ENCODE measurements around the gene CLIC6. TPM values are rescaled to one million over a fixed set of nuclear protein-coding genes. Genes with fewer than 3 reads are reported as not detected.

CLIC6 gene
- total RNA-seq, result 11.2 TPM
- long read RNA-seq, transcript CLIC6-202 (7 exons, 3,860 nt), result major isoform, 10 of 18 reads
- long read RNA-seq, partial matches to known transcripts, result 0 of 18 reads
- long read RNA-seq, other reads (novel, unspliced or antisense), result 5 of 18 reads

- DNase-seq, result peak; percentile 54
- intact Hi-C loops (cut with micrococcal nuclease), result no loop called here
- ATAC-seq, result peak; percentile 70
Observed at GRCh38 chr21:34668803-34669148, at the start of gene CLIC6. CLIC6 (plus strand) TSS chr21:34668994; CDS start chr21:34669389, 395 bp downstream.

- DNase-seq (peak; percentile 39), ATAC-seq (peak; percentile 89)
- intact Hi-C loops (cut with micrococcal nuclease), result no loop called here
Observed at GRCh38 chr21:34619841-34620665, 48.7 kb upstream of the CLIC6 start.

GRCh38 chr21:34621434-34622350 is 47.1 kb upstream of the CLIC6 start:
- intact Hi-C loops (cut with micrococcal nuclease), result no loop called here
- DNase-seq (no peak), ATAC-seq (no peak)

- ATAC-seq, result no peak
- DNase-seq, result no peak
- intact Hi-C loops (cut with micrococcal nuclease), result no loop called here
Observed at GRCh38 chr21:34623516-34623915, 45.3 kb upstream of the CLIC6 start.

- intact Hi-C loops (cut with micrococcal nuclease), result no loop called here
- peak; percentile 44 for DNase-seq
- ATAC-seq, result peak; percentile 31
Observed at GRCh38 chr21:34625030-34625593, 43.7 kb upstream of the CLIC6 start.

GRCh38 chr21:34626131-34626530 is 42.7 kb upstream of the CLIC6 start:
- DNase-seq, result no peak
- ATAC-seq, result no peak
- intact Hi-C loops (cut with micrococcal nuclease), result no loop called here

- ATAC-seq (peak; percentile 72), DNase-seq (no peak)
- intact Hi-C loops (cut with micrococcal nuclease), result no loop called here
Observed at GRCh38 chr21:34630536-34631143, 38.2 kb upstream of the CLIC6 start.

- ATAC-seq, result no peak
- intact Hi-C loops (cut with micrococcal nuclease), result no loop called here
- DNase-seq, result no peak
Observed at GRCh38 chr21:34632498-34632897, 36.3 kb upstream of the CLIC6 start.

- DNase-seq, result no peak
- intact Hi-C loops (cut with micrococcal nuclease), result no loop called here
- no peak for ATAC-seq
Observed at GRCh38 chr21:34635307-34635706, 33.5 kb upstream of the CLIC6 start.

- DNase-seq (no peak), ATAC-seq (no peak)
- intact Hi-C loops (cut with micrococcal nuclease), result no loop called here
Observed at GRCh38 chr21:34636961-34637360, 31.8 kb upstream of the CLIC6 start.

- intact Hi-C loops (cut with micrococcal nuclease), result no loop called here
- DNase-seq, result no peak
Observed at GRCh38 chr21:34639250-34639649, 29.5 kb upstream of the CLIC6 start.

GRCh38 chr21:34639882-34640788 is 28.7 kb upstream of the CLIC6 start:
- ATAC-seq (no peak), DNase-seq (no peak)
- intact Hi-C loops (cut with micrococcal nuclease), result no loop called here

More at GRCh38 chr21:34639250-34639649, 29.5 kb upstream of the CLIC6 start:
- no peak for ATAC-seq

GRCh38 chr21:34640858-34641257 is 27.9 kb upstream of the CLIC6 start:
- intact Hi-C loops (cut with micrococcal nuclease), result no loop called here
- no peak for DNase-seq

GRCh38 chr21:34642211-34643075 is 26.4 kb upstream of the CLIC6 start:
- ATAC-seq, result no peak
- no peak for DNase-seq
- intact Hi-C loops (cut with micrococcal nuclease), result no loop called here

More at GRCh38 chr21:34640858-34641257, 27.9 kb upstream of the CLIC6 start:
- no peak for ATAC-seq

GRCh38 chr21:34644825-34645224 is 24.0 kb upstream of the CLIC6 start:
- intact Hi-C loops (cut with micrococcal nuclease), result no loop called here
- DNase-seq (peak; percentile 32), ATAC-seq (peak; percentile 77)

GRCh38 chr21:34647555-34647954 is 21.2 kb upstream of the CLIC6 start:
- no peak for DNase-seq
- no peak for ATAC-seq
- intact Hi-C loops (cut with micrococcal nuclease), result no loop called here

- DNase-seq (no peak), ATAC-seq (no peak)
- intact Hi-C loops (cut with micrococcal nuclease), result no loop called here
Observed at GRCh38 chr21:34648739-34649297, 20.0 kb upstream of the CLIC6 start.

Measured in left ventricle myocardium superior (tissue), 1 donor.